DMS79 treated with DMSO at 0.1 percent for 48 hours (cell line): ENCODE results near the gene RTN4RL1.

ENCODE experiments used
- DNase-seq: peaks from one replicate; lab custom pipeline; 2025; lab: John Stamatoyannopoulos, UW

The RTN4RL1 gene

DNA sequence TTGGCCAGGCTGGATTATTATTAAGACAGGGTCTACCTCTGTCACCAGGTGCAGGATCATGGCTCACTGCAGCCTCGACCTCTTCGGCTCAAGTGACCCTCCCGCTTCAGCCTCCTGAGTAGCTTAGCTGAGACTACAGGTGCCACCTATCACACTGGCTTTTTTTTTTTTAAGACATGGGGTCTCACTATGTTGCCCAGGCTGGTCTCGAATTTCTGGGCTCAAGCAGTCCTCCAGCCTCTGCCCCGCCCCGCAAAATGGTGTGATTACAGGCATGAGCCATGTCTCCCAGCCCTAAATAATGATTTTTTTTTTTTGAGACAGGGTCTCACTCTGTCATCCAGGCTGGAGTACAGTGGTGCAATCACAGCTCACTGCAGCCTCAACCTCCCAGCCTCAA, 22.5 kb upstream of the RTN4RL1 start:
- no peak for DNase-seq

DNA sequence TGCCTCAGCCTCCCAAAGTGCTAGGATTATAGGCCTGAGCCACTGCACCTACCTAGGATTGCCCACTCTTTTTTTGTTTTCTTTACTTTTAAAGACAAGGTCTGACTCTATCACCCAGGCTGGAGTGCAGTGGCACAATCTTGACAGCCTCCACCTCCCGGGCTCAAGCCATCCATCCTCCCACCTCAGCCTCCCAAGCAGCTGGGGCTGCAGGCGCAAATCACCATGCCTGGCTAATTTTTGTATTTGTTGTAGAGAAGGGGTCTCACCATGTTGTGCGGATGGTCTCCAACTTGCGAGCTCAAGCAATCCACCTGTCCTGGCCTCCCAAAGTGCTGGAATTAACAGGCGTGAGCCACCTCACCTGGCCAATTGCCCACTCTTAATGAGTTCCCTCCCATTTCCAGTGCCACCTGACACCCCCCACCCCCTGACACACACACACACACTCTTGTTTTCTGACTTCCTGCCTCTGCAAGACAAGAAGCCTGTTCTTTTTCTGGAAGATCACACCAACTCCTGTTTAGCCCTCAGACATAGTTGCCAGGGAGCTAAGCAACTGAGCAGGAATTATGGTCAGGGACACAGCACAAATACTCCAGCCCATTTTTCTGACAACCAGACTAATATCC, 19.2 kb upstream of the RTN4RL1 start:
- DNase-seq: no peak

DNA sequence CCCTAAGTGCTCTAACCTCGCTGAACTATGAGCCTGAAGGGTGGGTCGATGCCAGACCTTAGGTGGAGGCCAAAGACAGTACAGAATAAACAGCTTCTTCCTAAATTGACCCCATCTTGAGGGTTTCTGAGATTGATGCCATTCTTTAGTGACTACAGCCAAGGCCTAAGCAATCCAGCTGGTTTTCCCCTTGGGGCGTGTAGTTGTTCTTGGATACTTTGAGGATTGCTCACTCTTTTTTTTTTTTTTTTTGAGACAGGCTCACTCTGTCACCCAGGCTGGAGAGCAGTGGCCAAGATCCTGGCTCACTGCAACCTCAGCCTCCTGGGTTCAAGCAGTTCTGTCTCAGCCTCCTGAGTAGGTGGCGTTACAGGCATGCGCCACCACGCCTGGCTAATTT, 18.7 kb upstream of the RTN4RL1 start:
- no peak for DNase-seq

DNA sequence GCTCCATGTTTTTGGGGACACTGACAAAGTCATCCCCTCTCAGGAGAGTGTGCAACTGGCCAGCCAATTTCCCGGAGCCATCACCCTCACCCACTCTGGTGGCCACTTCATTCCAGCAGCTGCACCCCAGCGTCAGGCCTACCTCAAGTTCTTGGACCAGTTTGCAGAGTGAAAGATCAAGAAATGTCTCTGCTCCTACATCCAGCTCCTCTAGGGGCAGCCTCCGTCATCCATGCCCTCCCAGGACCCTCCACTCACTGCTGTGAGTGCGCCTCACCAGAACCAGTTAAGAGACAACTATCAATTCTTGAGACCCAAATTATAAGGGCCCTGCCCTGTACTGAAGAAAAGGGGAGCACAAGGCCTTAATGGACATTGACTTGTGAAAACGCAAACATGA, 17.8 kb upstream of the RTN4RL1 start:
- no peak for DNase-seq

DNA sequence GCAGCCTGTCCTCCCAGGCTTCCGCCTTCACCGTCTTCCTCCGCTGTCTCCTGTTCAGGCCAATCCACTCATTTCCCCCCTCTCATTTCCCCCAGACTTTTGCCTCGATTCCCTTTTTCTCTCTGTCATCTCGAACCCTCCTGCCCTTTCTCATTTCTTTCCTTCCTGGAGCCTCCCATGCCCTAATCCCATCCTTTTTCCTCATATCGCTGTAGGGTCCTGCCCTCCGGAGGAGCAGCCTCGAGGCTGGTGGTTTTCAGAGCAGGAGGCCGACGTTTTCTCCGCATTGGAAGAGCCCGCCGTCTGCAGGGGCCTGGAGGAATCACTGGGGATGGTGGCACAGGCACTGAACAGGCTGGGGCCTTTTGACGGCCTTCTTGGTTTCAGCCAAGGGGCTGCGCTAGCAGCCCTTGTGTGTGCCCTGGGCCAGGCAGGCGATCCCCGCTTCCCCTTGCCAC, 17.3 kb upstream of the RTN4RL1 start:
- DNase-seq: no peak

DNA sequence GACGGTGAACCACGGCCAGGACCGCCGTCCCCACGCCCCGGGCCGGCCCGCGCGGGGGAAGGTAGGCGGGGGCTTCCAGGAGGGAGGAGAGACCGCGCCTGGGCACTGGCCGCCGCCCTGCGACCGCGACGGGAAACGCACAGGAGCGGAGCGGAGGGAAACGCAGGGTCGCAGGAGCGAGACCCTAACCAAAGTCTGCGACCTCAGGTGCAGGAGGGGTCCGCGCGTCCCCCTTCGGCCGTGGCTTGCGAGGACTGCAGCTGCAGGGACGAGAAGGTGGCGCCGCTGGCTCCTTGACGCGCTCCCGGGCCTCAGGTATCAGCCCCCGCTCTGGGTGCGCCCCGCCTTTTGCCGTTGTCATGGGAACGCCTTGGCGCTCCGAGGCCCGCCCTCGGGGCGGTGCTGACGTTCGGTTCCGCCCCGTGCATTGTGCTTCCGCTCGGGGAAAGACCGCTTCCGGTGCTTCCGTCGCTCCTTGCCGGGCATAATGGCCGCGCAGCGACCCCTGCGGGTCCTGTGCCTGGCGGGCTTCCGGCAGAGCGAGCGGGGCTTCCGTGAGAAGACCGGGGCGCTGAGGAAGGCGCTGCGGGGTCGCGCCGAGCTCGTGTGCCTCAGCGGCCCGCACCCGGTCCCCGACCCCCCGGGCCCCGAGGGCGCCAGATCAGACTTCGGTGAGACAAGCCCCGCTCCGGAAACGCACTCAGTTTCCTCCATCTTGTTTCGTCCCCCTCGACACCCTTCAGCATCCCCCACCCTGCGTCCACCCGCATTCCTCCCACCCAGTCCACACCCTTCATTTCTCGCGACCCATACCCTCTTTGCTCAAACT, 16.6 kb upstream of the RTN4RL1 start, which contains the start of gene OVCA2:
OVCA2 (plus strand) TSS at position 462 of the 829 bp plus-strand sequence; CDS start at position 488, 26 bp downstream.
- peak; percentile 95 for DNase-seq

DNA sequence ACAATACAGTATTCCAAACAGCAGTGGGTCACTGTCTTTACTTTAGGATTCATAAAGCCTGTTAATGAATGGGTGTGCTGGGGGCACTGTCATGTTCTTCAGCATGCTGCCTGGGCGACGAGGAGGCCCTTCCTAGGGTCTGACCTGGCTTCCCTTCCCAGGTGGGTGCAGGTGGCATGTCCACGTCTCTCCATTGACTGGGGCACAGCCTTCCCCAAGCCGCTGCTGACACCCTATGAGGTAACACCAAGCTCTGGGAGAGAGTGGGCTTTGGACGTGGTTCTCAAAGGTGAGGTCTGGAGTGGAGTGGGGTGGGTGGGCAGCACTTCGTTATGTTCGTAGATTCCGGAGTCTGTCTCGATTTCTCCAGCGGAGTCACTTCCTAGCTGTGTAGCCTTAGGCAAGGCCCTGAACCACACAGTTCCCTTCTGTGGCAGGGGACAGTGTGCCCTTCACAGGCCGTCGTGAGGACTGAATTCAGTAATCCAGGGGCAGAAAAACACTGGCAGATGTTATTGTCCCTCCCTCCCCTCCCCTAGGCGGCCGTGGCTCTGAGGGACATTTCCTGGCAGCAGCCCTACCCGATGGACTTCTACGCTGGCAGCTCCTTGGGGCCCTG, 15.9 kb upstream of the RTN4RL1 start:
- DNase-seq: peak; percentile 57

DNA sequence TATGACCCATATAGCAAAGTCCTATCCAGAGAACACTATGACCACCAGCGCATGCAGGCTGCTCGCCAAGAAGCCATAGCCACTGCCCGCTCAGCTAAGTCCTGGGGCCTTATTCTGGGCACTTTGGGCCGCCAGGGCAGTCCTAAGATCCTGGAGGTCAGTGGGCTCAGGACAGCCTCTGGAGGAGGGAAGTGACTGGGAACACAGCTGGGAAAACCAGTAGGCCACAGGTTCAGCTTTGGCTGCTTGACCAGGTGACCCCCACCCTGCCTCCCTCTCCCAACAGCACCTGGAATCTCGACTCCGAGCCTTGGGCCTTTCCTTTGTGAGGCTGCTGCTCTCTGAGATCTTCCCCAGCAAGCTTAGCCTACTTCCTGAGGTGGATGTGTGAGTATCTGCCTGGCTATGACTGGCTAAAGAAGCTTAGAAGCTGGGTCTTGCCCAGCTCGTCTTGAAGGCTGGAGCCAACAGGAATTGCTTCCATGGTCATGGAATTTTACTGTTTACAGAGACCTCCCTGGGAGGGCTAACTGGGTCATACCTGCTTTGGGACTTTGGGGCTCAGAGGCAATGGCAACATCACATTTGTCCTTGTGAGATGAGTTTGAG, 15.2 kb upstream of the RTN4RL1 start:
- no peak for DNase-seq

DNA sequence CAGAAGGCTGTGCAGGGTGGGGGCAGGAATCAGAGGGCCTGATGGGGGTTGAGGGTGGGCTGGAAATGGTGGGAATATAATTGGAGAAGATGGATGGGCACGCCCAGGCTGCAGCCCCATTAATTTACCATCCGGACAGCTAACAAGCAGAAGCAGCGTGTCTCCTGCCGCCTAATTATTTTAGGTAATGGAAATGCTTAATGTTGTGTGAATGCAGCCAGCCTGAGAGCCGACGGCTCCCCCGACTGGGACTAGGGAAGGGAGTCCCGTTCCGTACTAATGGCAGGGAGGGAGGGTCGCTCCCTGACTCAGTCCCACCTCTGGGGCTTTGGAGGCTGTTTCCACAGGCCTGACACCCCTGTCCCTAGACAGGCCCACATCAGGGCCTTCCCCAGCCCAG, 12.0 kb upstream of the RTN4RL1 start:
- no peak for DNase-seq

DNA sequence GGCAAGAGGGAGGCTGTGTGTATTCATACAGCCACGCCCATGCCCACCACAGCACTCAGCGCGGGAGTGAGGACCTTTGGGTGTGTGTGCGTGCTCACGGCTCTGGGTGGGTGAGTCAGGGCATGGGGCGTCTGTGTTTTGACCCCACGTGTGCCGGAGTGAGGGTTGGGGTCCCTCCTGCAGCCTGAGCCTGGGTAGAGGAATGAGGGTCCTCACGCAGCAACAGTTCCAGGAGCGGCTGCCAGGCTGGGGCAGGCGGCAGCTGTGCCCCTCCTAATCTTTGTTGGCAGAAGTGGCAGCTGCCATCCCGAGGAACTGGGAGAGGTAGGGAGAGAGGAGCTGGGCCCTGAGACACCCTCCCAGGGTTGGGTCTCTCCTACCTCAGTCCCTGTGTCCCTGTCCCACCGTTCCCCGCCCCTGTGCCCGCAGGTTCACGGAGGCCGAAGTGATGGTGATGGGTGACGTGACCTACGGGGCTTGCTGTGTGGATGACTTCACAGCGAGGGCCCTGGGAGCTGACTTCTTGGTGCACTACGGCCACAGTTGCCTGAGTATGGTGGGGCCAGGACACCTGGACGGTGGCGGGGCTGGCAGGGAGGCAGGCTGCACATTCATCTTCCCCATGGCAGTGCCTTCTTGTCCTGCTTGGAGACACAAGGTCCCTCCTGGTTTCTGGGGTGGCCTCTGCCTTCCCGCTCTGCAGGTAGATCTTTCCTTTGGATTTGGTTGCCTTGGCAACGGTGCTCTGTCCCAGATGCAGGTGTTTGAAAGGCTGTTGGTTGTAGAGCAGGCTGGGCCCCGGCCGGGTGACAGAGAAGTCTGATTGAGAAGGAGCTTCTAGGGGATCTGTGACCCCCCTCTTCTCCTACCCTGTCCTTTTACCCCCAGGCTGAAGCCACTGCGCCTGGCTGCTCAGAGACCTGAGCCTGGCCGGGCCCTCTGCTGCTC, 10.7 kb upstream of the RTN4RL1 start:
- DNase-seq: no peak

DNA sequence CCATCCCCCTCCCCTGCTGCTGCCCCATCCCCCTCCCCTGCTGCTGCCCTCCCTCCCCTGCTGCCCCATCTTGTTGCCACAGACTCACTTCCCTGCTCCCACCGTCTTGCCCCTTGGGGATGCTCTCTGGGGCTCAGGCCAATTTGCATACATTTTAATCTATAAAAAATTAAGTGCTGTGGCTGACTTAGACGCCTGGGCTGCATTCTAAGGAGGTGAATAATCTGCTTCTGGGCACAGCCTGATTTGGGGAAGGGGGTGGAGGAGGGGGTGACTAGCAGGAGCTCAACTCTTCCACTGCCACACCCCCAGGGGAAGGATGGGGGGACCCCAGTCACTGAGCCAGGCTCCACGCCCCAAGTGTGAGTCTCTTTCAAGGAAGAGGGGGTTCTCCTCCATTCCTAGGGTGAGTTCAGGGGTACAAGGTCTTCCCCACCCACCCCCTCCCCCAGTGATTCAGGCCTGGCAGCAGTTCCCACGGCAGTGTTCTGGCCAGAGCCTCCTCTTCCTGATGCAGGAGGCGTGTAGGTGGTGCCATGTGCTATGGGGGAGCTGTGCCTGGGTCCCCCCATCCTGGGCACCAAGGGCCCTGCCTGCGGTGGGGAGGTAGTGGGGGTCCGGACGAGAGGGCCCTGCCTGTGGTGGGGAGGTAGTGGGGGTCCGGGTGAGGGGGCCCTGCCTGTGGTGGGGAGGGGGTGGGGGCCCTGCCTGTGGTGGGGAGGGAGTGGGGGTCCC, 9.8 kb upstream of the RTN4RL1 start:
- DNase-seq: no peak

DNA sequence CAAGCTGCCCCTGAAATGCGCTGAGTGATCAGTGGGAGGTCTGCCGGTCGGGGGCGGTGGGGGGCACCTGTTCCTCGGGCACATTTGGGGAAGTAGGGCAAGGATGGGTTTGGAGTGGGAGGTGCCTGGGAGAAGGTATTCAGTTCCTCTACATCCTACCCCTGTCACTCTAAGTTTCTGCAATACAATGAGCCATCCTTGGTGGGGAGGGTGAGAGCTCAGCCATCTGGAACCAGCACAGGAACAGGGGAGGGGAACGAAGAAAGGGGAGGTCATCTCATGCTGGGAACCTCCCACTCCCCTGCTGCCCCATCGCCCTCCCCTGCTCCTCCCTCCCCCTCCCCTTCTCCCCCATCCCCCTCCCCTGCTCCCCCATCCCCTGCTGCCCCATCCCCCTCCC, 9.0 kb upstream of the RTN4RL1 start:
- no peak for DNase-seq

DNA sequence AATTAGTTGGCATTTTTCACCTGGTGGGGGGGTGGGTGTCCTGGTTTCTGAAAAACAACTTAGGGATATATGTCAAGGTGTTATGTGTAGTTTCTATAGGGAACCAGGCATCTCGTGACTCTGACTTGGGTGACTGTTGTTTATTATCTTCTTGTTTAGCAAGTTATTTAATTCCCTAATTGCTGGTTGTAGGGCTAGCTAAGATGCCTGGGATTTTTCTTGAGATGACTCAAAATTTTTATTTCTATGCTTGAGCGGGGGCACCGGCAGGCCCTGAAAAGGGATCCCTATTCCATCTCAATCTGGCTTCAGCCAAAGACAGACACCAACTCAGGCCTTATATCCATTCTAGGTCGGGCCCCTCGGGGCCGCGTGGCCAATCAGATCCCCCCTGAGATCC, 8.0 kb upstream of the RTN4RL1 start:
- no peak for DNase-seq

DNA sequence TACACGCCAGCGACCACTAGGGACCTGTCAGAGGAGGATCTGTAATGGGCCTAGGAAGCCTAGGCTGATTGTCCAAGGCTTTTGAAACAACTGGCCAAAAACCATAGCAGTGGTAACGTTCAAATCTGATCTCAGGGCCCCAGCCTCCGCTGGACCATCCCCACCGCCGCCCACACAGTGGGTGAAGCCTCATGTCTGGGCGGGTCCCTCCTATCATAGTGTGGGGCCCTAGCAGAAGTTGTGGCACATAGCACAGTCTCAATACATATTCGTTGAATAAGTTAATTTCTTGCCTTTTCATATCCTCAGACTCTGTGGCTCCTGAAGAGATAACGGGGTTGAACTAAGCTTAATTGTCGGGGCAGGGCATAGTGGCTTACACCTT, 5.6 kb upstream of the RTN4RL1 start:
- no peak for DNase-seq

DNA sequence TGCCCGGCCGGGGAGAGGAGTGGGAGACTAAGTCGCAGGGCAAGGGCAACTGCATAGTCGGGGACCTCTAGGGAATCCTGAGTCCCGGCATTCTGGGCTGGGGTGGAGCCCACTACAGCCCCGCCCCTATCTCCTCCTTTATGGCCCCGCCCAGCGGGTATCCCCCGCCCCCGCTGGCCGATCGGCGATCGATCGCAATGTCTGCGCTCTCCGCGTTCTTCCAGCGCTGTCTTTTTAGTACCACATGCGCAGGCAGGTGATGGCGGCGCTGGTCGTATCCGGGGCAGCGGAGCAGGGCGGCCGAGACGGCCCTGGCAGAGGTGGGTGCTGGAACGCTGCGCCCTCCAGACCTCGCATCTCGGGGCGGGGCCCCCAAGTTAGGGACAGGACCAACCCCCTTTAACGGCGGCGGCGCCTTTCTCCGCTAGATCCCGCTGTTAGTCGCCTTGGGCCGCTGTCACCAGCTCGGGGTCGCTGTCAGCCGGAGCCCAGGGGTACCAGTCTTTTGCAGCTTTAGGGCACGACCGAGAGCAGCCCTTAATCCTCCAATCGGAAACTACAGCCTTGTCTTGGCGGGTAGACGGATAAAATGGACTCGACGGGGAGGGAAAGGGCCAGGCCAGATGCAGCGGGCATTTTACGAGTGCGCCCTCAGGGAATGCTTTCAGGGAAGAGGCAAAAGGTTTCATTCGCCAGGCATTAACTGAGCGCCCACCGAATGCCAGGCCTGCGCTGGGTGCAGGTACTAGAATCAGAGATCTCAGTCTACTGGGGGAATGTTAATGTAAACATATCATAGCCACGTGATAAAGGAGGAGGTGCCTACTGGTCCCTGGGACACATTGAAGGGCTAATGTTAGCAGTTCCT, 5.0 kb upstream of the RTN4RL1 start, which contains the start of gene DPH1:
DPH1 (plus strand) TSS at position 243 of the 868 bp plus-strand sequence; CDS start at position 260, 17 bp downstream.
- peak; percentile 80 for DNase-seq

DNA sequence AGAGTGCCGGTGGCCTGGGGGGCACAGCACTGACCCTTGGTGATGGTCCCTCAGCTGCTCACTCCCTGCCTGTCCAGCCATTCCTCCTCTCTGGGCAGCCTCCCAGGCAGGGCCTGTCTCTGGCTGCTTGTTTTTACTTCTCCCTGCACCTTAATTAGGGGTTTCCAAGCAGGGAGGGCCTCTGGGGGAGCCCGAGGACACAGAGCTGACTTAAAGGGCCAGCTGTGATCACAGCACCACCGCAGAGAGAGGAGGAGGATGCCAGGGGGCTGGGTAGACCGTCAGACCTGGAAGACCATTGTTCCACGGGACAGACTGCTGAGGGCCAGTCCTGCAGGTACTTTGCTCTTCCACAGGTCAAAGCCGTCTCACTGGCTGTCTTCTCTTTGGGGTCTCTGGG, 3.6 kb upstream of the RTN4RL1 start:
- DNase-seq: no peak

DNA sequence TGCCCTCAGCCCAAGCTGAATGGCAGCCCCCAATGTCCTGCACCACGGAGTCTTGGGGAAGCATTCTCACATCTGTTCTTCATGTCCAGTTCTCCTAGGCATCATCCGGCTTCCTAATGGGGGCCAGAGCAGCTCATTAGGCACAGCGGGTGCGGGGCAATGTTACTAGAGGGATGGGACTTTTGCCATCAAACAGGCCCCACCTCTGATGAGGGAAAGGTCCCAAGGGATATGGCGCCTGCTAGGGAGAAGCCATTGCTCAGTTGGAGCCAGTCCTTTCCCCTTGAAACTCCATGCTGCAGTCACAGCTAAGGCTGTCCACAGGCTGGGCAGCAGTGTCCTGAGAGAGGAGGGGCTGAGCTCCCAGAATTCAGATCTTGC, 3.1 kb upstream of the RTN4RL1 start:
- DNase-seq: no peak

DNA sequence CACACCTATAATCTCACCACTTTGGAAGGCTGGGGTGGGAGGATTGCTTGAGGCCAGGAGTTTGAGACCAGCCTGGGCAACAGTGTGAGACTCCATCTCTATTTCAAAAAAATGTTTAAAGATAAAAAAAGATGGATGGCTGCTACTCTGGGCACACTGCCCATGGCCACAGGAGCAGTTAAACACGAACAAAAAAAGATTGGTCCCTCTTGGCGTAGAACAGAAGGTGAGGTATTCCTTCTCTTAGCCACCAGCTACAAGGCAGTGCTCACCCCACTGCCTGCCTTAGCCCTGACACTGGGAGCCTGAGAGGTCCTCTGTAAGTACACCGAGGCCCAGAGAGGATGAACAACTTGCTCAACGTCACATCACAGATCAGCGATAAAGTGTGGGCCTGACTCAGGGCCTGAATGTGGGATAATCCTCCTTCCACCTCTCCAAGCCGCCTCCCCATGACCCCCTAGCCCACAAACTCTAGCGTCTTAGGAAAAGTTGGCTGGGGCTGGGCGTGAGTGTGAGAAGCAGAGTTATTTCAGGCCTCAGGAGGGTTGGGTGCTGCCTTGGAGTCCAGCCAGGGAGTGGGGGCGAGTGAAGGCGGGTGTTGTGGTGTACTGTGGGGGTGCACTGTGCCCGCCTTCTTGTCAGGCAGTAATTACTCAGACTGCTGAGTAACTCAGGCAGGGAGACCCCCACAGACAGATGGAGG, 2.5 kb upstream of the RTN4RL1 start:
- no peak for DNase-seq
